ENCODE data around the gene FAM181A. TPM values are rescaled to one million over a fixed set of nuclear protein-coding genes. Genes with fewer than 3 reads are reported as not detected.
A peak's percentile ranks its signal among the peaks of the same experiment; 100 is the strongest.

Gene FAM181A
- total RNA-seq, 1 donor from 2014 or later, result not detected

DNA sequence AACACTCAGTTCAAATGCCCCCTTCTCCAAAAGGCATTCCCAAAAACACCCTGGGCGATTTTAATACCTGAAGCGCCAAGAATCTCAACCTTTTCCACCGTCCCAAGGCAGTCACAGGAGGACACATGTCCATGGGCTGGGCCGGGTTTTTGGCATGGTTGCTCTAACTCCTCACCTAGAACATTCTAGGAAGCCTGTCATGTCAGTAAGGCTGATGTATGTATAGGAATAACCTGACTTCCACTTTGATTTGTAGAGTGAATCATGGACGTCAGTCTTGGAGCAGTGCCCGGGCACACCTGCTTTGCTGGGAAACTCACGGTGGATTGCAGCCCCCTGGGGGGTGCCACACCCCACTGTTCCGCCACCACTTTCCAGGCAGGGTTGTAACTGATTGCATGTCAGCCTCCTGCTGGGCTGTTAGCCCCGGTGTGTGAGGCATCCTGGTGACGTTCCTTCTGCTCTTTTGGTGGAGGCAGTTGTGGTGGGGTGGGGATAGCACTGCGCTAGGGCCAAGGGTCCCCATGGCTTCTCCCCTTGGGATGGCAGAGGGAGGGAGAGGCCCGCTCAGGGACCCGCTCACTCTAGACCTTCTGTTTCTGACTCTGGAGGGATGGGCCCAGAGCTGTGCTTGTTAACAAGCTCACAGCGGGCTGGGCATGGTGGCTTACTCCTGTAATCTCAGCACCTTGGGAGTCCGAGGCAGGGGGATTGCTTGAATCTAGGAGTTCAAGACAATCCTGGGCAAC, 35.2 kb upstream of the FAM181A start:
- H3K4me1 Mint-ChIP-seq (ENCODE audit: low read depth, unreplicated experiment), result no peaks in the 10 kb centered on the region
- H3K79me2 ChIP-seq (ENCODE audit: insufficient read depth, low read length), result no peaks in the 10 kb centered on the region
- H3K4me3 Mint-ChIP-seq (ENCODE audit: unreplicated experiment), result no peak overlapping the region
- no peaks in the 10 kb centered on the region for H4K20me1 ChIP-seq (ENCODE audit: insufficient read depth, low read length)
- no peaks in the 10 kb centered on the region for H3K27me3 ChIP-seq (ENCODE audit: insufficient read depth, low read length)
- H3K4me2 ChIP-seq (ENCODE audit: low read length), result no peak overlapping the region
- H2AFZ ChIP-seq (ENCODE audit: low read depth, low read length), result no peak overlapping the region
- no peaks in the 10 kb centered on the region for H3K9me3 Mint-ChIP-seq (ENCODE audit: unreplicated experiment)
- H3K4me3 ChIP-seq (ENCODE audit: insufficient read depth, low read depth, low read length), result no peak overlapping the region
- H3K27ac Mint-ChIP-seq (ENCODE audit: unreplicated experiment), result no peak overlapping the region
- no peak for DNase-seq (ENCODE audit: low read depth)
- no peaks in the 10 kb centered on the region for H3K36me3 ChIP-seq (ENCODE audit: insufficient read depth, low read length)
- FAIRE-seq, result no peak
- TF ChIP-seq EZH2 (IDR thresholded peaks at IDR 0.05; ENCODE audit: insufficient read depth, low read length) (no peak), CTCF (IDR thresholded peaks at IDR 0.05; ENCODE audit: insufficient read depth, low read depth, low read length) (no peak)
- H3K36me3 Mint-ChIP-seq (ENCODE audit: low read depth, unreplicated experiment), result no peaks in the 10 kb centered on the region
- peaks cover 46% of the 10 kb centered on the region for H3K27me3 Mint-ChIP-seq (ENCODE audit: low read depth, unreplicated experiment)
- H3K4me1 ChIP-seq (ENCODE audit: insufficient read depth, low read length), result no peaks in the 10 kb centered on the region
- H3K9ac ChIP-seq (ENCODE audit: low read length), result no peak overlapping the region
- H3K27ac ChIP-seq (ENCODE audit: low read depth, low read length), result no peak overlapping the region
- H3K9me3 ChIP-seq (ENCODE audit: insufficient read depth, low read depth, low read length), result no peaks in the 10 kb centered on the region

DNA sequence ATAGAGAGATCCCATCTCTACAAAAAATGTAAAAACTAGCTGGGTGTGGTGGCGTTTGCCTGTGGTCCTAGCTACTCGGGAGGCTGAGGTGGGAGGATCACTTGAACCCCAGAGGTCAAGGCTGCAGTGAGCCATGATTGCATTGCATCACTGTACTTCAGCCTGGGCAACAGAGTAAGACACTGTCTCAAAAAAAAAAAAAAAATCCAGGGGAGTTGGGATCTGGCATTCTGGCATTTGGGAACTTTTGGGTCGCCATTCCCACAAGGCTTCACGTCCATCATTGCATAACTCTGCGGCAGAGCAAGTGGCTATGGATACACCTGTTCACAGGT, 34.7 kb upstream of the FAM181A start:
- H3K36me3 ChIP-seq (ENCODE audit: insufficient read depth, low read length), result no peaks in the 10 kb centered on the region
- H3K4me2 ChIP-seq (ENCODE audit: low read length), result no peak overlapping the region
- DNase-seq (ENCODE audit: low read depth), result no peak
- no peak overlapping the region for H2AFZ ChIP-seq (ENCODE audit: low read depth, low read length)
- Mint-ChIP-seq H3K4me1 (ENCODE audit: low read depth, unreplicated experiment) (no peaks in the 10 kb centered on the region), H3K27ac (ENCODE audit: unreplicated experiment) (no peak overlapping the region), H3K27me3 (ENCODE audit: low read depth, unreplicated experiment) (peaks cover 43% of the 10 kb centered on the region), H3K36me3 (ENCODE audit: low read depth, unreplicated experiment) (no peaks in the 10 kb centered on the region), H3K9me3 (ENCODE audit: unreplicated experiment) (no peaks in the 10 kb centered on the region), H3K4me3 (ENCODE audit: unreplicated experiment) (no peak overlapping the region)
- TF ChIP-seq CTCF (IDR thresholded peaks at IDR 0.05; ENCODE audit: insufficient read depth, low read depth, low read length) (no peak), EZH2 (IDR thresholded peaks at IDR 0.05; ENCODE audit: insufficient read depth, low read length) (no peak)
- H3K9me3 ChIP-seq (ENCODE audit: insufficient read depth, low read depth, low read length), result no peaks in the 10 kb centered on the region
- H3K27me3 ChIP-seq (ENCODE audit: insufficient read depth, low read length), result no peaks in the 10 kb centered on the region
- FAIRE-seq, result no peak
- no peaks in the 10 kb centered on the region for H4K20me1 ChIP-seq (ENCODE audit: insufficient read depth, low read length)
- no peak overlapping the region for H3K27ac ChIP-seq (ENCODE audit: low read depth, low read length)
- H3K79me2 ChIP-seq (ENCODE audit: insufficient read depth, low read length), result no peaks in the 10 kb centered on the region
- H3K9ac ChIP-seq (ENCODE audit: low read length), result no peak overlapping the region
- no peaks in the 10 kb centered on the region for H3K4me1 ChIP-seq (ENCODE audit: insufficient read depth, low read length)
- no peak overlapping the region for H3K4me3 ChIP-seq (ENCODE audit: insufficient read depth, low read depth, low read length)

- no peak overlapping the region for H3K4me3 Mint-ChIP-seq (ENCODE audit: unreplicated experiment)
- no peak overlapping the region for H3K4me2 ChIP-seq (ENCODE audit: low read length)
Observed at GRCh38 chr14:93892923-93893558, 34.1 kb upstream of the FAM181A start.

More at GRCh38 chr14:93892923-93893558, 34.1 kb upstream of the FAM181A start:
- Mint-ChIP-seq H3K4me1 (ENCODE audit: low read depth, unreplicated experiment) (no peaks in the 10 kb centered on the region), H3K27ac (ENCODE audit: unreplicated experiment) (no peak overlapping the region), H3K27me3 (ENCODE audit: low read depth, unreplicated experiment) (peaks cover 43% of the 10 kb centered on the region), H3K9me3 (ENCODE audit: unreplicated experiment) (no peaks in the 10 kb centered on the region), H3K36me3 (ENCODE audit: low read depth, unreplicated experiment) (no peaks in the 10 kb centered on the region)
- no peaks in the 10 kb centered on the region for H3K79me2 ChIP-seq (ENCODE audit: insufficient read depth, low read length)
- FAIRE-seq (no peak), DNase-seq (ENCODE audit: low read depth) (peak; percentile 17)
- no peak overlapping the region for H3K4me3 ChIP-seq (ENCODE audit: insufficient read depth, low read depth, low read length)
- H4K20me1 ChIP-seq (ENCODE audit: insufficient read depth, low read length), result no peaks in the 10 kb centered on the region
- H3K27ac ChIP-seq (ENCODE audit: low read depth, low read length), result no peak overlapping the region
- H2AFZ ChIP-seq (ENCODE audit: low read depth, low read length), result peak overlapping the region; percentile 47
- no peak overlapping the region for H3K9ac ChIP-seq (ENCODE audit: low read length)
- no peaks in the 10 kb centered on the region for H3K36me3 ChIP-seq (ENCODE audit: insufficient read depth, low read length)
- no peaks in the 10 kb centered on the region for H3K4me1 ChIP-seq (ENCODE audit: insufficient read depth, low read length)
- H3K9me3 ChIP-seq (ENCODE audit: insufficient read depth, low read depth, low read length), result no peaks in the 10 kb centered on the region
- TF ChIP-seq CTCF (IDR thresholded peaks at IDR 0.05; ENCODE audit: insufficient read depth, low read depth, low read length), result peak; percentile 93
- no peak for TF ChIP-seq EZH2 (IDR thresholded peaks at IDR 0.05; ENCODE audit: insufficient read depth, low read length)
- H3K27me3 ChIP-seq (ENCODE audit: insufficient read depth, low read length), result no peaks in the 10 kb centered on the region

Data from astrocyte (in vitro differentiated cells and primary cell).